ENCODE data around the gene KCNQ1. TPM values are rescaled to one million over a fixed set of nuclear protein-coding genes. Genes with fewer than 3 reads are reported as not detected.

The KCNQ1 gene
- total and polyA plus RNA-seq, 2 donors (not counting 3 experiments of a cell fraction or from before 2014, with no cell fraction given), result 0.07 to 0.09 TPM

DNA sequence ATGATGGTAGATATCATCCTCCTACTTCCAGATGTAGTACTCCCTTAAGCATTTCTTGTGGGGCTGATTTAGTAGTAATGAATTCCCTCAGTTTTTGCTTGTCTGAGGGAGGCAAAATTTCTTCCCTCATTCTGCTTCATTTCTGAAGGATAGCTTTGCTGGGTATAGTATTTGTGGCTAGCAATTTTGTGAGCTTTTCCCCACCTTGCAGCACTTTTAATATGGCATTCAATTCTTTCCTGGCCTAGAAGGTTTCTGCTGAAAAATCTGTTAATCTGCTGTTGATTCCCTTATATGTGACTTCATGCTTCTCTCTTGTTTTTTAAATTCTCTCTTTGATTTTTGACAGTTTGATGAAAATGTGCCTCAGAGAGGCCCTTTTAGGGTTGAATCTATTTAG is 204.6 kb downstream of the KCNQ1 start:
- intact Hi-C loops (cut with micrococcal nuclease), result no loop called here
- no peak overlapping the region for H3K4me2 ChIP-seq (ENCODE audit: insufficient read depth, low read length)
- DNase-seq (ENCODE audit: low read depth, low spot score) (no peak), FAIRE-seq (no peak)
- H3K79me2 ChIP-seq (ENCODE audit: control insufficient read depth, insufficient read depth, low read length), result no peaks in the 10 kb centered on the region
- no peaks in the 10 kb centered on the region for H3K27me3 ChIP-seq (ENCODE audit: control insufficient read depth in 2 of 2, insufficient read depth in 2 of 2, low read length in 2 of 2)
- H4K20me1 ChIP-seq (replicated peaks; ENCODE audit: control insufficient read depth, extremely low read depth, insufficient read depth, low read length), result no peaks in the 10 kb centered on the region
- H2AFZ ChIP-seq (ENCODE audit: low read depth, low read length), result no peak overlapping the region
- H3K27ac ChIP-seq (ENCODE audit: insufficient read depth, low read depth, low read length), result no peak overlapping the region
- no peak overlapping the region for H3K4me3 ChIP-seq (replicated peaks in 1 of 3; ENCODE audit: insufficient read depth in 1 of 3, low read depth in 1 of 3, low read length in 3 of 3)
- peaks cover 8% of the 10 kb centered on the region for H3K9me3 ChIP-seq (replicated peaks; ENCODE audit: control insufficient read depth, insufficient read depth, low read length)
- ChIA-PET CTCF (no interaction called here), POLR2A (no interaction called here)
- TF ChIP-seq FOS (IDR thresholded peaks at IDR 0.05; ENCODE audit: borderline replicate concordance, insufficient read depth, low read length) (no peak), GATA2 (IDR thresholded peaks at IDR 0.05; ENCODE audit: insufficient read depth, insufficient read length, low read depth, low read length) (no peak), EZH2 (IDR thresholded peaks at IDR 0.05; ENCODE audit: borderline replicate concordance, low read depth, low read length, severe bottlenecking) (no peak), POLR2AphosphoS5 (IDR thresholded peaks at IDR 0.05; ENCODE audit: insufficient read depth, low read depth, low read length) (no peak), JUN (IDR thresholded peaks at IDR 0.05; ENCODE audit: borderline replicate concordance, insufficient read depth, insufficient read length, low read depth) (no peak), MYC (IDR thresholded peaks at IDR 0.05; ENCODE audit: low read depth, low read length) (no peak), POLR2A (IDR thresholded peaks at IDR 0.05; ENCODE audit: low read depth, low read length) (no peak)
- TF ChIP-seq, protein P1, sequence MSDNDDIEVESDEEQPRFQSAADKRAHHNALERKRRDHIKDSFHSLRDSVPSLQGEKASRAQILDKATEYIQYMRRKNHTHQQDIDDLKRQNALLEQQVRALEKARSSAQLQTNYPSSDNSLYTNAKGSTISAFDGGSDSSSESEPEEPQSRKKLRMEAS (IDR thresholded peaks at IDR 0.05; ENCODE audit: insufficient read depth, insufficient read length), result no peak
- TF ChIP-seq, protein P2, sequence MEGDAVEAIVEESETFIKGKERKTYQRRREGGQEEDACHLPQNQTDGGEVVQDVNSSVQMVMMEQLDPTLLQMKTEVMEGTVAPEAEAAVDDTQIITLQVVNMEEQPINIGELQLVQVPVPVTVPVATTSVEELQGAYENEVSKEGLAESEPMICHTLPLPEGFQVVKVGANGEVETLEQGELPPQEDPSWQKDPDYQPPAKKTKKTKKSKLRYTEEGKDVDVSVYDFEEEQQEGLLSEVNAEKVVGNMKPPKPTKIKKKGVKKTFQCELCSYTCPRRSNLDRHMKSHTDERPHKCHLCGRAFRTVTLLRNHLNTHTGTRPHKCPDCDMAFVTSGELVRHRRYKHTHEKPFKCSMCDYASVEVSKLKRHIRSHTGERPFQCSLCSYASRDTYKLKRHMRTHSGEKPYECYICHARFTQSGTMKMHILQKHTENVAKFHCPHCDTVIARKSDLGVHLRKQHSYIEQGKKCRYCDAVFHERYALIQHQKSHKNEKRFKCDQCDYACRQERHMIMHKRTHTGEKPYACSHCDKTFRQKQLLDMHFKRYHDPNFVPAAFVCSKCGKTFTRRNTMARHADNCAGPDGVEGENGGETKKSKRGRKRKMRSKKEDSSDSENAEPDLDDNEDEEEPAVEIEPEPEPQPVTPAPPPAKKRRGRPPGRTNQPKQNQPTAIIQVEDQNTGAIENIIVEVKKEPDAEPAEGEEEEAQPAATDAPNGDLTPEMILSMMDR (IDR thresholded peaks at IDR 0.05; ENCODE audit: extremely low read depth in 1 of 2, insufficient read depth in 1 of 2, low read depth in 1 of 2, low read length in 2 of 2), result no peak
- dilution Hi-C loops (cut with MboI; ENCODE audit: extremely low pct_ligation_motif_present, low sequenced_read_pairs), result no loop called here
- H3K4me1 ChIP-seq (ENCODE audit: control insufficient read depth, extremely low read depth, insufficient read depth, low read length), result no peaks in the 10 kb centered on the region
- no peaks in the 10 kb centered on the region for H3K9me1 ChIP-seq (replicated peaks; ENCODE audit: control insufficient read depth, extremely low read depth, insufficient read depth, low read length)
- H3K9ac ChIP-seq (replicated peaks; ENCODE audit: extremely low read depth, insufficient read depth, low read length), result no peak overlapping the region
- no TSS peak for BruUV-seq (replicated peaks)
- H3K36me3 ChIP-seq (ENCODE audit: control insufficient read depth in 2 of 2, extremely low read depth in 1 of 2, insufficient read depth in 2 of 2, low read length in 2 of 2), result no peaks in the 10 kb centered on the region
